ENCODE measurements around the gene FLNB.

The FLNB gene

GRCh38 chr3:58137306-58137705 is 129.1 kb downstream of the FLNB start:
- DNase-seq (ENCODE audit: low spot score): no peak

- DNase-seq (ENCODE audit: low spot score): no peak
These were observed 133.6 kb downstream of the FLNB start for GRCh38 chr3:58141766-58142345.

GRCh38 chr3:58143417-58144055 is 135.3 kb downstream of the FLNB start:
- DNase-seq (ENCODE audit: low spot score): no peak

DNA sequence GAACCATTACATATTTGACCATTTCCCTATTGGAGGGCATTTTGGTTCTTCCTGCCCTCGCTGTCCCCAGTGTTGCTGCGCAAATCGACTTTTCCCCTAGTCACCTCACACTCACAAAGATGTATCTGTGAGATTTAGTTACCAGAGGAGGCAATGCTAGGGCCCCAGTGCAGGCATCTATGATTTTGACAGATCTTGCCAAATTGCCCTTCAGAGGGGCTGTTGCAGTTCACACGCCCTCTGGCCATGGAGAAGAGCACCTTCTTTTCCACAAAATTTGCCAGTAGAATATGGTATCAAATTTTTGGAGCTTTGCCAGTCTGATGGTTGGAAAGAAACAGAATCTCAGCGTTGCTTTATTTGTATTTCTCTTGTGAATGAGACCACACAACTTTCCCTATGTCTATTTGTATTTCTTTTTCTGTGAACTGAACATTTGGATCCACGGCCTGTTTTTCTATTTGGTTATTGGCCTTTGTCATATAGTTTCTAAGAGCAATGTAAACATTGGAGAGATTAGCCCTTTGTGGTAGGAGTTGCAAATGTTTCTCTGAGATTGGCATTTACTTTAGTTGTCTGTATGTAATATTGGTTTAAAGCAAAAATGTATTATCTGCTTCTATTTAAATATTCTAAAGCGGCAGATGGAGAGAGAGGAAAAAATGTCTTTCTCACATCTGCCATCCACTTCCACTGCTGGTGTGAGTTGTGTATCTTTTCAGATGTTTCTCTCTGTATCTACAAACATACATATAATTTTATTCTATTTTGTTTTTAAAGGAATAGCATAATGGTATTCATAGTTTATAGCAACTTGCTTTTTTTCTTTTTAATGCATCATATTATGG is 136.5 kb downstream of the FLNB start:
- DNase-seq (ENCODE audit: low spot score): no peak

DNA sequence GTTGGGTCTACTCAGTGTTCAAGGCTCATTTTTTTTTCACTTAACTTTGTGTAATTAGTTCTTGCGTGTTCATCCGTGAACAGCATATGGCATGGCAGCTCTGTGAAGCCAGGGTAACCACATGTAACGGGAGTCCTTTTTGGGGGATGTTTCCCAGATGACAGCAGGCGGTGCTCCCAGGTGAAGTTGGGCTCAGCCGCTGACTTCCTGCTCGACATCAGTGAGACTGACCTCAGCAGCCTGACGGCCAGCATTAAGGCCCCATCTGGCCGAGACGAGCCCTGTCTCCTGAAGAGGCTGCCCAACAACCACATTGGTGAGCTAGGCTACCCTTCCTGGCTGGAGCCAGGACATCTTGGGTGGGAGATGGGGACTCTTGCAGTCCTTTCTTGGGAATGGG is 139.8 kb downstream of the FLNB start:
- no peak for DNase-seq (ENCODE audit: low spot score)

- no peak for DNase-seq (ENCODE audit: low spot score)
These were observed 142.0 kb downstream of the FLNB start for GRCh38 chr3:58150130-58150809.

DNA sequence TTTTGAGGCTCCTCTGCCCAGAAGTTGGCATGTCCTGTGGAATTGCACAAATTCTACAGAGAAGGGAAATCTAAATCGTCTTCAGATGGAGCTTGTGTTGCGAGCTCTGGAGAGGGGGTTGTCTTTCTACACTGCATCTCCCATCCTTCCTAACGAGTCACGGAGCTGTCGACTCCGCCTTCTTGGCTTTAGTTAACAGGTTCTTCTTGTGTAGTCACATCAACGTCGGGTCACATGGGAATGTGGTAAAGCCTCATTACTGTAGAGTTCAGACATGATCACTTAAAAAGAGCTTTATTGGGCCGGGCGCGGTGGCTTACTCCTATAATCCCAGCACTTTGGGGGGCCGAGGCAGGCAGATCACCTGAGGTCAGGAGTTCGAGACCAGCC is 142.6 kb downstream of the FLNB start:
- no peak for DNase-seq (ENCODE audit: low spot score)

DNA sequence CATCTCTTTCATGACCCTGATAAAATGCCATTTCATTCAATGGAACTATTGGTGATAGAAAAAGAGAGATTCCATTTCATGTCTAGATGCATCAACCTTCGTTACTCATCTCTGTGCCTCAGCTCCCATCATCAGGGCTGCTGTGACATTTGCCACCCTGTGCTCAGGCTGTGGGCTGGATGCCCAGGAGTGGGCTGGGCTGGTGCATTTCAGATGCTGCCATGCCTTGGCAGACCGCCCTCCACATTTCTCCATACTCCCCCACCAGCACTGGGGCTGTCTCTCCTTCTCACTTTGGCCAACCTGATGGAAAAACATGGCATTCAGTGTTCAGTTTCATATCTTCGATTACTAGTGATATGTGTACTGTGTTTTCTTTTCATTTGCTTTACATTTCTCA is 143.4 kb downstream of the FLNB start:
- no peak for DNase-seq (ENCODE audit: low spot score)

DNA sequence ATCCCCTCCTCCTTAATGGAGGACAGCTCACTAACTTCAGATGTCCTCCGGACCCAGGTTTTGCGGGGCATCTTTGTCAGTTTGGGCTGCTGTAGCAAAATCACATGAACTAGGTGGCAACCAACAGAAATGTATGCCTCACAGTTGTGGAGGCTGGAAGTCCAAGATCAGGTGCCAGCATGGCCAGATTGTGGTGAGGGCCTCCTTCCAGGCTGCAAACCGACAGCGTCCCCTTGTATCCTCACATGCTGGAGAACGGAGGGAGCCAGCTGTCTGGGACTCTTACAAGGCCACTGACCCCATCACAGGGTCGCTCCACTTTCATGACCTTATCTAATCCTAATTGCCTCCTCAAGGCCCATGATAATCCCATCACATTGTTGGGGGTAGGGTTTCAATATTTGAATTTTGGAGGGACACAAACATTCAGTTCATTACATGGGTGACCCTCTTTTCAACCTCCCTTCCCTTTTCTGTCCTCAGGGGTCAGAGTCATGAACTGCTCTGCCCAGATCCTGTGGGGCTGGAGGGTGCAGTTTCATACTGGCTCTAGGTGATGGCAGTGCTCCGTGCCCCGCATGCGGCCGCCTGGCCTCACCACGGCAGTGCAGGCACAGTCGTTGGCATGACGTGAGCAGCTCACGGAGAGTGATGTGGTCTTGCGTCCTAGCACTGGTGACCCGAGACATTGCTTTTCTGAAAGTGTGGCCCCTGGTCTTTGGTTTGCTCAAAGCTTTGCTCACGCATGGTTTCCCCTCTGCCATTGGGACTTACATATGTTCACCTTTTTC is 144.2 kb downstream of the FLNB start:
- DNase-seq (ENCODE audit: low spot score): no peak

- no peak for DNase-seq (ENCODE audit: low spot score)
These were observed 145.1 kb downstream of the FLNB start for GRCh38 chr3:58153371-58153770.

DNA sequence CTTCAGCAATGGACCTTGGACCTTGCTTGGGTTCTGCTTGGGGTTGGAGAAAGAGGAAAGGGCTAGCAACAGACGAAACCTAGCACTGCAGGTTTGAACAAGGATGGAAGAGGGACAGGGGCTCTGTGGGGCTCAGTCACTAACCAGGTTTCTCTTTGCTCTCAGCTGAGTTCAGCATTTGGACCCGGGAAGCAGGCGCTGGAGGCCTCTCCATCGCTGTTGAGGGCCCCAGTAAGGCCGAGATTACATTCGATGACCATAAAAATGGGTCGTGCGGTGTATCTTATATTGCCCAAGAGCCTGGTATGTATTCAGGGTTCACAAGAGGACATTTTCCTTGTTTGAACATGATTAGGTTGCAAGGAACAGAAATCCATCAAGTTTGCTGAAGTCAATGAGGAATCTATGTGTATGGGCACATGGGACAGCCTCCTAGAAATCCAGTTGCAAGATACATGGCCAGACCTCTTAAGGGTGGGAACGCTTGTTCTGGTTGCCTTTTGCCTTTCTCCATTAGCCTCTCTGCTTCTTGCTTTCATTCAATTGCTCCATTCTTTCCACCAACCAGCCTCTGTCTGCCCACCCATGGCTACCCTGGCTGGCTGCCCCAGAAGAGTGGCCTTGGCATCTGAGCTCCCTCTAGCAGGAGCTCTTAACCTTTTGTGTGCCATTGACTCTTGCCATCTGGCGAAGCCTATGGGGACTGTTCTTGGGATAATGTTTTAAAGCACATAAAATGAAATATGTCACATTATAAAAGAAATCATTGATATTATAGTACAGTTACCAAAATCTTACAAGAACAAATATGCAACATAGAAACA is 146.6 kb downstream of the FLNB start:
- no peak for DNase-seq (ENCODE audit: low spot score)

GRCh38 chr3:58155838-58156237 is 147.6 kb downstream of the FLNB start:
- no peak for DNase-seq (ENCODE audit: low spot score)

DNA sequence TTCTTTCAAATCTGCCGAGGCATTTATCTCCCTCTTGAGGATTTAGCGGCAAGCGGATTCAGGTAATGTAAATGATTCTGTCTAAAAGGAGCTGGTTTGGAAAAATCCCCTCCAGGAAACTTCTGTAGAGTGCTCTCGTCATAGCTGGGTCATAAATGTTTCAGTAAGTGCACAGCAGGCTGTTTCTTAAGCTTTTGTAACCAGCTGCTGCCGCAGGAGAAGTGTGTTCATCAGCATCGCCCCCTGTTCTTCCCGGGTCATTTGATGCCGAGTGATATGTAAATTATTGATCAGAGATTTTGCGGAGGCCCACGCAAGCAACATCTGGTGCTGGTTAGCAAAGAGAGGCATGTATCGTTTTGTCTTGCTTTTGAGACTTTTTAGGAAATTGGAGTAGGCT is 149.5 kb downstream of the FLNB start:
- DNase-seq (ENCODE audit: low spot score): no peak

DNA sequence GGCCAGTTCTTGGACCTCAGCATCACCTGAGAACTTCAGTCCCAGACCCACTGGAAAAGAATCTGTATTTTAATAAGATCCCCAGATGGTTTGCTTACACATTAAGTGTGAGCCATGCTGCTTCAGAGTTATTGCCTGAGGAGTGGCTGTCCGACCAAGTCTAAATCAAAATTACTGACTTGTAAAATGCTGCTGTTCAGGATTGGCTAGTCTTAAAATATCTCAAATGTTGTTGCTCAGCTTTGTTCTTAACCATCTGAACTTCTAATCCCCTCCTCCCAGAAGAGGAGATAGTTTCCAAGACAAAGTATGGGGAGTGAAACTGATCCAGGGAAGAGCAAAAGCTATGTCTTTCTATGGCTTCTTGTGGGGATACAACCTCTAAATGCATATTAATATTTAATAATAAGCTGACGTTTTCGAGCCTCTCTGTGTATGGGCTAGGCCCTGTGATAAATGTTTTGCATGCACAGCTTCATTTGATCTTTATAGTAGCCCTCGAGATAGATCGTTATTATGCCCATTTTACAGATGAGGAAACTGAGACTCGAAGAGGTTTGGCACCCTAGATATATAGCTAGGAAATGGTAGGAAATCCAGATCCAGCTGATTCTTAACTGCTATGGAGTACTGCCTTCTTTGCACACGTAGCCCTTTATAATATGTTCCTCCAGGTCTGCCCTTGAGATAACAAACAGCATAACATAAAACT is 150.4 kb downstream of the FLNB start:
- DNase-seq (ENCODE audit: low spot score): no peak

DNA sequence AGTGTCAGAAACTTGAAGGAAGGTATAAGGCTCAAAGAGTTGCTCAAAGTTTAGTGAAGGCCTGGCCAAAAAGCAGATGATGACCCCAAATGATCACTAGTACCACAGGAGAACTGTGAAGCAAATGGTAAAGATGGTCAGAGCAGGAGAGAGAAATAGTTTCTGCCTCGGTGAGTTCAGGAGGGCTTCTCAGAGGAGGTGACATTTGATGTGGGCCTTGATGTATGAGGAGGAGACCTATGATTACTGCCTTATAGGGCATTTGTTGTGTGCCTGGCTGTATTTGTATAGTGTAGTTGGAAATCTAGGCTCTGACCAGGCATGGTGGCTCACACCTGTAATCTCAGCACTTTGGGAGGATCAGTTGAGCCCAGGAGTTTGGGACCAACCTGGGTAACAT is 152.2 kb downstream of the FLNB start:
- no peak for DNase-seq (ENCODE audit: low spot score)

- DNase-seq (ENCODE audit: low spot score): no peak
These were observed 153.5 kb downstream of the FLNB start for GRCh38 chr3:58161435-58162398.

DNA sequence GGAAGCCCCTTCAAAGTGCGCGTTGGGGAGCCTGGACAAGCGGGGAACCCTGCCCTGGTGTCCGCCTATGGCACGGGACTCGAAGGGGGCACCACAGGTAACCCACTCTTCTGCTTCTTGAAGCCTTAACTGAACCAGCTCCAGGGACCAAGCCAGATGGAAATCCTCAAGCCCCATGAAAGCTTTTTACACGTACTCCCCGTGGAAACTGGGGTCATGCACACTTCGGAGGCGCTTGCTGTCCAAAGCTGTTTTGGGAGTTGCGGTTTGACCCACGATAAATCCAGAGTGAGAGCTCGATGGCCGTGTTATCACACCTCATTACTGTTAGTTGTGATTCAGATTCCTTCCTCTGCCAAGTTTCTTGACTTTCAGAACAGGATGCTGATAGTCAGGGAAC is 155.0 kb downstream of the FLNB start:
- no peak for DNase-seq (ENCODE audit: low spot score)

DNA sequence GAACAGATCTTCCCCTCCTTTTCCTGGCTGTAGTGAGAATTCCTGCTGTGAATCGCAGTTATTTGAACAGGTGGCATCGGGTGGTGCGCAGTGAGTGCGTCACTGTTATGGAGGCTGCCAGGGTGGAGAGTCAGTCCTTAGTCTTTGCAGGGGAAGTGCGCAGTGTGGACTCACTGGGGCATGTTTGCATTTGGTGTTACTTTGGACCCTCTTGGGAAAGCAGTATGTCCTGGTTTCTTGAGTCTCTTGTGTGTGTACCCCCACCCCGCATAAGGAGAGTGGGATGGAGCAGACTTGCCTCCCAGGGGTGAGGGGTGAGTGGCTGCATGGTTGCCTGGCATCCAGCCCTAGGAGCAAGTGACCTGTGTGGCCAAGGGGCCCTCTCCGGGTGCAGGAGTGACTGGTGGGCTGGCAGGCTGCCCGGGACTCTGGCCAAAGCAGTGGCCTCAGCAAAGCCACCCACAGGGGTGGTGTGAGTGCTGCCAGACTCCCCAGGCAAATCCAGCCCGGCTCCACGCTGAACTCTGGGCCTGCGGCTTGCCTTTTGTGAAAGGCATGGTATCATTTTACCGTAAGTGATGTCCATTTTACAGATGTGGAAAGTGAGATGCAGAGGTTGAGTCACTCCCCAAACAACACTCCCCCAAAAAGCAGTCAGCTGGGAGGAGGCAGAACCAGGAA is 156.1 kb downstream of the FLNB start:
- DNase-seq (ENCODE audit: low spot score): no peak

Measured in NAMALWA (cell line).